ENCODE results near the gene SLC35C1.

Gene SLC35C1

DNA sequence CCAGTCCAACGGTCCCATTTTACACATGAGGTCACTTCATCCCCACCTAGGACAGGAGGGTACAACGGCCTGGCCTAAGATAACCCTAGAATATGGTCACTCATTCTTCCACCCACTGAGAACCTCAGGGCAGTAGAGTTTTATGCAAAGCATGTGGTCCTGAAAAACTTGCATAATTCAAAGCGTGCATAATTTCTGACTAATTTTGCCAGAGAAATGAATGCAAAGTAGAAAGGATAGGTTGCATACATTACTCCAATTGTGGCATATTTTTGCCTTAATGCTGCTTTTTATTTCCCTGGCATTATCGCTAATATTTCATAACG lies 32.5 kb upstream of the SLC35C1 start:
- no peak overlapping the region; the same call in 1 of the 2 replicates for H3K4me2 ChIP-seq (ENCODE audit: low read depth, low read length)
- H3K79me2 ChIP-seq (ENCODE audit: low read length), result no peaks in the 10 kb centered on the region
- no peaks in the 10 kb centered on the region for H3F3A ChIP-seq (ENCODE audit: insufficient read depth, low read length)
- H3K36me3 ChIP-seq (replicated peaks; ENCODE audit: insufficient read depth, low read length), result no peaks in the 10 kb centered on the region
- H3K27me3 ChIP-seq (replicated peaks; ENCODE audit: insufficient read depth, low read length), result peaks cover 23% of the 10 kb centered on the region; the same call in 1 of the 2 replicates
- no peak for DNase-seq
- H3K4me1 ChIP-seq (ENCODE audit: low read length), result no peaks in the 10 kb centered on the region
- H2AFZ ChIP-seq (ENCODE audit: low read length), result 0 out of 2 replicates have a peak overlapping the region, but pooled peaks have one; percentile 47
- no peaks in the 10 kb centered on the region for H4K20me1 ChIP-seq (ENCODE audit: insufficient read depth, low read length)
- H3K9me3 ChIP-seq (replicated peaks; ENCODE audit: insufficient read depth, low read length), result no peaks in the 10 kb centered on the region
- no peaks in the 10 kb centered on the region for H3K9me2 ChIP-seq (replicated peaks; ENCODE audit: insufficient read depth, low read length)
- no peak overlapping the region for H3K9ac ChIP-seq (ENCODE audit: low read length)
- H3K27ac ChIP-seq (ENCODE audit: low read length), result no peak overlapping the region
- H3K4me3 ChIP-seq (ENCODE audit: low read length), result no peak overlapping the region
- no peak for TF ChIP-seq EZH2phosphoT487 (IDR thresholded peaks at IDR 0.05; ENCODE audit: low read length)
- TF ChIP-seq, protein P1, sequence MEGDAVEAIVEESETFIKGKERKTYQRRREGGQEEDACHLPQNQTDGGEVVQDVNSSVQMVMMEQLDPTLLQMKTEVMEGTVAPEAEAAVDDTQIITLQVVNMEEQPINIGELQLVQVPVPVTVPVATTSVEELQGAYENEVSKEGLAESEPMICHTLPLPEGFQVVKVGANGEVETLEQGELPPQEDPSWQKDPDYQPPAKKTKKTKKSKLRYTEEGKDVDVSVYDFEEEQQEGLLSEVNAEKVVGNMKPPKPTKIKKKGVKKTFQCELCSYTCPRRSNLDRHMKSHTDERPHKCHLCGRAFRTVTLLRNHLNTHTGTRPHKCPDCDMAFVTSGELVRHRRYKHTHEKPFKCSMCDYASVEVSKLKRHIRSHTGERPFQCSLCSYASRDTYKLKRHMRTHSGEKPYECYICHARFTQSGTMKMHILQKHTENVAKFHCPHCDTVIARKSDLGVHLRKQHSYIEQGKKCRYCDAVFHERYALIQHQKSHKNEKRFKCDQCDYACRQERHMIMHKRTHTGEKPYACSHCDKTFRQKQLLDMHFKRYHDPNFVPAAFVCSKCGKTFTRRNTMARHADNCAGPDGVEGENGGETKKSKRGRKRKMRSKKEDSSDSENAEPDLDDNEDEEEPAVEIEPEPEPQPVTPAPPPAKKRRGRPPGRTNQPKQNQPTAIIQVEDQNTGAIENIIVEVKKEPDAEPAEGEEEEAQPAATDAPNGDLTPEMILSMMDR (IDR thresholded peaks at IDR 0.05; ENCODE audit: low read length), result no peak
- no peak for TF ChIP-seq EZH2 (optimal IDR thresholded peaks at IDR 0.05; ENCODE audit: low read depth, low read length)

DNA sequence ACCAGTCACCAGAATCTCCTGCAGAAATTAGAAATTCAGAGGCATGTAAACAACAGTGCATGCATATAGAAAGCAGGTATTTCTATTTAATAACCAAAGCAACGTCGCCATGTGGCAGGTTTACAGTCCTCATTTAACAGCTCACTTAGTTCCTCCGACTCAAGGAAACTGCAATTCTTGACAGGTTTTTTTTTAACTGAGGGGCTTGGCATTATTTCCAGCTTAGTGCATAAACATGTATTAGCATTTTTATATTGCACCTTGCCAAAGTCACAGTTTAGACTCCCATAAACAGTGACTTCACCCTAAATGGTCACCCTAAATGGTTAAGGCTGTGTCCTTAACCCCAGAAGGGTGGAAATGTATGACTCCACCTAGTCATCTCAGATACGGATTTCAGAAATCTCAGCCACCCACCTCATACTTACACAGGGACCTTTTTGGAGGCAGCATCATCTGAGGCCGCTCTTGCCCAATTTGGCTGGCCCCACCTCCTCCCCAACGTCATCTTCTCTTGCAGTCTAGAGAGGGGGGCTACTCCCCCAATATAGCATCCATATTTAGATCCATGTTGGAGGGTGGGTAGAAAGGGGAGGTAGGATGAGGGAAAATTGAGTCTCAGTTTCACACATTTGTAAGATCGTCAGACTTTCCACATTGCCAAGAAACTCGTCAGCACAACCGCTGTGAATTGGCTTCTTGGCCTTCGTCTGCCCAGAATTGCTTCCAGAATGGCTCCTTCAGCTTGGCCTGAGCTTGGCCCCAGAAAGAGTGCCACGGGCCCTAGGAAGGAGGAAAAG lies 31.8 kb upstream of the SLC35C1 start:
- Histone ChIP-seq H3K4me2 (ENCODE audit: low read depth, low read length) (no peak overlapping the region), H3K9ac (ENCODE audit: low read length) (no peak overlapping the region), H3K4me3 (ENCODE audit: low read length) (no peak overlapping the region), H3K9me3 (replicated peaks; ENCODE audit: insufficient read depth, low read length) (no peaks in the 10 kb centered on the region), H3K27ac (ENCODE audit: low read length) (no peak overlapping the region), H3K79me2 (ENCODE audit: low read length) (no peaks in the 10 kb centered on the region), H3K27me3 (replicated peaks; ENCODE audit: insufficient read depth, low read length) (peaks cover 15% of the 10 kb centered on the region; the same call in 1 of the 2 replicates), H3K9me2 (replicated peaks; ENCODE audit: insufficient read depth, low read length) (no peaks in the 10 kb centered on the region), H4K20me1 (ENCODE audit: insufficient read depth, low read length) (no peaks in the 10 kb centered on the region), H3K36me3 (replicated peaks; ENCODE audit: insufficient read depth, low read length) (no peaks in the 10 kb centered on the region), H2AFZ (ENCODE audit: low read length) (no peak overlapping the region), H3K4me1 (ENCODE audit: low read length) (no peaks in the 10 kb centered on the region), H3F3A (ENCODE audit: insufficient read depth, low read length) (no peaks in the 10 kb centered on the region)
- no peak for DNase-seq
- TF ChIP-seq EZH2phosphoT487 (IDR thresholded peaks at IDR 0.05; ENCODE audit: low read length), result no peak
- TF ChIP-seq, protein P1 (IDR thresholded peaks at IDR 0.05; ENCODE audit: low read length), result no peak
- TF ChIP-seq EZH2 (optimal IDR thresholded peaks at IDR 0.05; ENCODE audit: low read depth, low read length), result no peak

DNA sequence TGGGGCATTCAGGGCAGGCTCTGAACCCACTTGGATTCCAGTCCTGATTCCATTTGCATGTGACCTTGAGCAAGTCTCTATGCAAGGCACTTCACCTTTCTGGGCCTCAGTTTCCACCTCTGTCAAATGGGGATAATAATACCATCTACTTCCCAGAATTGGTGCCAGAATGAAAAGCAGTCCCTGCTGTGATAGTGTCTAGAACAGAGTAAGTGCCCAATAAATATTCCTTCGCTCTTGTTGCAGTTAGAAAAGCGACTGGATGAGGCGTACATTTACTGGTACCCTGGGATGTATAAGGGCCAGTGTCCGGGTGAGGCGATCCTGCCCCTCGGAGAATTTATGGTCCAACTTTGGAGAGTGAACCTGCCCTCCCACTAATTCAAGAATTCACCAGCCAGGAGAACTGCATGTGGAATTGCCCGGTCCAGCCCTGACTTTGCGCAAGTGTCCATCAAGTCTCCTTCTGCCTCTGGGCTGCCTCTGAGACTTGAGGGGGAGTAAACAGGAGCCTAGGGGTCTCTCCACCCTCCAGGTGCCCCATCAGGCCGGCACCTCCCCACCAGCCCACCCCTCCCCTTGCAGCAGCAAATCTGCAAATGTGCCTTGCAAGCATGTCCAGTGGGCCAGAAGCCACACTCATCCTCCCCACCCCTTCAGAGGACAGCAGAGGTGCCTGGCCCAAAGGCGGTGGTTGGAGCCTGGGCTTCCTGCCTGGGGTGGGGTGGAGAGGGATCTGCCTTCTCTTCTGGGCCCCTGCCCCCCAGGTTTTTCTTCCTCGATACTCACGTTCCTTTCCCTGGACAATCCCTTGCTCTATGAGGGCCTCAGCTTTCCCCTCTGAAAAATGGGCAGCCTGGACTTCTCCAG lies 30.9 kb upstream of the SLC35C1 start:
- DNase-seq, result no peak
- no peak overlapping the region for H2AFZ ChIP-seq (ENCODE audit: low read length)
- H3K27me3 ChIP-seq (replicated peaks; ENCODE audit: insufficient read depth, low read length), result peaks cover 13% of the 10 kb centered on the region; the same call in 1 of the 2 replicates

More for the DNA sequence above, 30.9 kb upstream of the SLC35C1 start:
- Histone ChIP-seq H3K79me2 (ENCODE audit: low read length) (no peaks in the 10 kb centered on the region), H3K4me3 (ENCODE audit: low read length) (no peak overlapping the region), H3K4me2 (ENCODE audit: low read depth, low read length) (no peak overlapping the region), H3K9ac (ENCODE audit: low read length) (no peak overlapping the region), H4K20me1 (ENCODE audit: insufficient read depth, low read length) (no peaks in the 10 kb centered on the region), H3K9me2 (replicated peaks; ENCODE audit: insufficient read depth, low read length) (no peaks in the 10 kb centered on the region), H3K4me1 (ENCODE audit: low read length) (no peaks in the 10 kb centered on the region), H3F3A (ENCODE audit: insufficient read depth, low read length) (no peaks in the 10 kb centered on the region), H3K27ac (ENCODE audit: low read length) (no peak overlapping the region), H3K9me3 (replicated peaks; ENCODE audit: insufficient read depth, low read length) (no peaks in the 10 kb centered on the region), H3K36me3 (replicated peaks; ENCODE audit: insufficient read depth, low read length) (no peaks in the 10 kb centered on the region)
- TF ChIP-seq EZH2phosphoT487 (IDR thresholded peaks at IDR 0.05; ENCODE audit: low read length) (no peak), EZH2 (optimal IDR thresholded peaks at IDR 0.05; ENCODE audit: low read depth, low read length) (no peak)
- TF ChIP-seq, protein P1 (IDR thresholded peaks at IDR 0.05; ENCODE audit: low read length), result no peak

Data from MM.1S (cell line).